RWPE2 (cell line): ENCODE data around the gene CLEC17A.

ENCODE experiments used
- ATAC-seq: fragments of 200-7000 bp; cut with Tn5 transposase; 3 replicates; pipeline ENCODE4 v1.9.1; 2021; ENCODE audit warnings: low read depth
- DNase-seq: peaks from one replicate; pipeline ENCODE4 v3.0.0-alpha.2; 2020; ENCODE audit warnings: low spot score
- H3K27ac ChIP-seq: fragments of 450-650 bp; 2 replicates; pipeline ENCODE4 v1.5.1; 2017; ENCODE audit warnings: mild to moderate bottlenecking; ENCODE audit not compliant: poor library complexity, severe bottlenecking
- H3K27me3 ChIP-seq: fragments of 250-450 bp; sonication (Bioruptor Pico); 2 replicates; pipeline ENCODE4 v1.5.1; 2021; ENCODE audit warnings: mild to moderate bottlenecking, moderate library complexity; ENCODE audit not compliant: insufficient read depth, poor library complexity, severe bottlenecking
- H3K36me3 ChIP-seq: fragments of 250-450 bp; sonication (Bioruptor Pico); 2 replicates; pipeline ENCODE4 v1.5.1; 2020; ENCODE audit warnings: low read depth, mild to moderate bottlenecking, moderate library complexity
- H3K4me1 ChIP-seq: fragments of 250-450 bp; sonication (Bioruptor Pico); 2 replicates; pipeline ENCODE4 v1.5.1; 2021; ENCODE audit warnings: mild to moderate bottlenecking, moderate library complexity; ENCODE audit not compliant: insufficient read depth, poor library complexity, severe bottlenecking
- H3K4me3 ChIP-seq: fragments of 250-450 bp; sonication (Bioruptor Pico); 2 replicates; pipeline ENCODE4 v1.5.1; 2021; ENCODE audit warnings: mild to moderate bottlenecking, moderate library complexity; ENCODE audit not compliant: severe bottlenecking
- H3K9me3 ChIP-seq: fragments of 250-450 bp; sonication (Bioruptor Pico); 2 replicates; pipeline ENCODE4 v1.5.1; 2021; ENCODE audit warnings: mild to moderate bottlenecking, moderate library complexity; ENCODE audit not compliant: severe bottlenecking
- TF ChIP-seq, protein P1 (sequence below): fragments of 450-650 bp; IDR thresholded peaks from one replicate; pipeline ENCODE4 v1.5.1; 2017; ENCODE audit warnings: mild to moderate bottlenecking, moderate library complexity; ENCODE audit not compliant: poor library complexity, severe bottlenecking

CLEC17A gene

DNA sequence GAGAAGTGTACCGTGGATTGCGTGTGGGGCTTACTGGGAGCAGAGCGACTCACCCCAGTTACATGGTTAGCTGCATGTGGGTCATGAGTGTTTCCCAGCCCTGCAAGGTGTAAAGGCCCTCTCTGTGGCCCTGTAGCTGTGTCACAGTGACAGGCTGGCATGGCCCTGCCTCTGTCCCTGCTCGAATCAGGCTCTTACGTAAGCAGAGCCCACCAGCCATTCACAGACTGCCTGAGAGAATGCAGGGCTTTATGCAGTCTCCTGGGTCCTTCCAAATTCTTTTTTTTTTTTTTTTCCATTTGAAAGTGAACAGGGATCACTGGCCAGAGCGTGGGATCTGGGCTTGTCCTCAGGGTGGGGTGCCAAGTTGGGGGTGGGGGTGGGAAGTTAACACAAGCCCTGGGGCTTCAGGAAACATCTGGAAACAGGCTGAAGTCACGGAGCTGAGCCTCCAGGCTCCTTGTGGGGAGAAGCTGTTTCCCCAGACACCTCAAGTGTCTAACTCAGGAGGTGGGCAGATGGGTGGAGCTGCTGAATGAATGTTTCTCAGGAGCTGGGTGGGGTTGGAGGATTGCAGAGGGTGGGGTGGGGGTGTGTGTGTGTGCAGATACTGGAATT is 40.1 kb upstream of the CLEC17A start:
- H3K4me3 ChIP-seq = no peak overlapping the region
- H3K9me3 ChIP-seq = no peaks in the 10 kb centered on the region
- TF ChIP-seq, protein P1, sequence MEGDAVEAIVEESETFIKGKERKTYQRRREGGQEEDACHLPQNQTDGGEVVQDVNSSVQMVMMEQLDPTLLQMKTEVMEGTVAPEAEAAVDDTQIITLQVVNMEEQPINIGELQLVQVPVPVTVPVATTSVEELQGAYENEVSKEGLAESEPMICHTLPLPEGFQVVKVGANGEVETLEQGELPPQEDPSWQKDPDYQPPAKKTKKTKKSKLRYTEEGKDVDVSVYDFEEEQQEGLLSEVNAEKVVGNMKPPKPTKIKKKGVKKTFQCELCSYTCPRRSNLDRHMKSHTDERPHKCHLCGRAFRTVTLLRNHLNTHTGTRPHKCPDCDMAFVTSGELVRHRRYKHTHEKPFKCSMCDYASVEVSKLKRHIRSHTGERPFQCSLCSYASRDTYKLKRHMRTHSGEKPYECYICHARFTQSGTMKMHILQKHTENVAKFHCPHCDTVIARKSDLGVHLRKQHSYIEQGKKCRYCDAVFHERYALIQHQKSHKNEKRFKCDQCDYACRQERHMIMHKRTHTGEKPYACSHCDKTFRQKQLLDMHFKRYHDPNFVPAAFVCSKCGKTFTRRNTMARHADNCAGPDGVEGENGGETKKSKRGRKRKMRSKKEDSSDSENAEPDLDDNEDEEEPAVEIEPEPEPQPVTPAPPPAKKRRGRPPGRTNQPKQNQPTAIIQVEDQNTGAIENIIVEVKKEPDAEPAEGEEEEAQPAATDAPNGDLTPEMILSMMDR = no peak
- peak overlapping the region; percentile 50 for H3K27ac ChIP-seq
- DNase-seq (no peak), ATAC-seq (peak; percentile 77)
- H3K27me3 ChIP-seq = no peaks in the 10 kb centered on the region
- peaks cover 20% of the 10 kb centered on the region for H3K36me3 ChIP-seq
- H3K4me1 ChIP-seq = peaks cover 26% of the 10 kb centered on the region

DNA sequence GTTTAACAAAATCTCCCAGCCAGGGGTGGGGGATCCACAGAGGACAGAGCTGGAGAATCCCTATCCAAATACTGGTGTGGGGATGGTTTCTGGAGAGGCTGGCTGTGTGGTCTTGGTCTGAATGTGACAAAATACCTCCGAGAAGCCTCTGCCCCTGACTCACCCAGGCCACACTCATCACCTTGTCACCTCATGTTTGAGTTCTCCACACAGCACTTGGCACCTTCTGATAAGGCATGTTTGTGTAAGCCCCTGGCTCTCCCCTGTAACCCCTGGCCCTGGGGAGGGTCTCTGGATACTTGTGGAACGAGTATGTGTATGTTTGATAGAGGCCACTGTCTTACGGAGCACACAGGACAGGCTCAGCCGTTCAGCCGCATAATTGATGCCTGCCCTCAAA is 38.8 kb upstream of the CLEC17A start:
- H3K36me3 ChIP-seq = peaks cover 24% of the 10 kb centered on the region
- TF ChIP-seq, protein P1 = no peak

DNA sequence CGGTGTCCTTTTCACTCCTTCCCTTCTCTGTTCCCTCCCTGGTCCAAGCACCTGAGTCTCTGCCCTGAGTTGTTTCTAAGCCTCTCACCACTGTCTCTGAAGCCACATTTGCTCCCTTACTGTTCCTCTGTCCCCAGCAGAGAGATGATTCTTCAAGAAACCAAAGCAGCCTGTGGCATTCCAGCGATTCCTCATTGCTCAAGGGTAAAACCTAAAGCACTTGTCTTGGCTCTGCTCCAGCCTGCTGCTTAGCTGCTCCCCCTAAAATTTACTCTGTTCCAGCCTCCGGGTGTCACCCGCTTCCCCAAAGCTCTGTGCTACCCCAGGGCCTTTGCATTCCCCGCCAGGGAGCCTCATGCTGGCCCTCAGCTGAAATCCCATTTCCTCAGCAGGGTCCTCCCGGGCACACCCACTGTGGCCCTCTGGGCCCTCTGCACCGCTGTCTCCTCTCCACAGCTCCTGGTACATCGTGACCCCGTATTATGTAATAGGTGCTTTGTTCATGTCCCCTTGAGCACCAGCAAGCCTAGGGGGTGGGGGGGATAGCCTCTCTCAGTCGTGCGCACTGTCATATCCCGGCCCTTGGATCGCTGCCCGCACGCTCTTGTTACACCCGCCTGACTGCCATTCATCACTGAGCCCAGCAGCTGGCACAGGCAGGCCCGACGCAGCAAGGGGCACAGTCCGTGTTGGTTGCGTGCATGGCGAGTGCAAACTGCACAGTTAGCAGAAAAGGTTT is 37.7 kb upstream of the CLEC17A start:
- Histone ChIP-seq H3K27ac (peak overlapping the region; percentile 25), H3K9me3 (no peaks in the 10 kb centered on the region), H3K4me3 (no peak overlapping the region), H3K27me3 (no peaks in the 10 kb centered on the region), H3K36me3 (peaks cover 24% of the 10 kb centered on the region), H3K4me1 (peaks cover 30% of the 10 kb centered on the region)
- TF ChIP-seq, protein P1 = no peak
- DNase-seq = peak; percentile 76
- ATAC-seq = peak; percentile 55; the same call in 2 of the 3 replicates

More for the DNA sequence above, 38.8 kb upstream of the CLEC17A start:
- Histone ChIP-seq H3K27ac (peak overlapping the region; percentile 7), H3K9me3 (no peaks in the 10 kb centered on the region), H3K4me3 (no peak overlapping the region), H3K4me1 (peaks cover 26% of the 10 kb centered on the region), H3K27me3 (no peaks in the 10 kb centered on the region)
- DNase-seq (no peak), ATAC-seq (no peak)

DNA sequence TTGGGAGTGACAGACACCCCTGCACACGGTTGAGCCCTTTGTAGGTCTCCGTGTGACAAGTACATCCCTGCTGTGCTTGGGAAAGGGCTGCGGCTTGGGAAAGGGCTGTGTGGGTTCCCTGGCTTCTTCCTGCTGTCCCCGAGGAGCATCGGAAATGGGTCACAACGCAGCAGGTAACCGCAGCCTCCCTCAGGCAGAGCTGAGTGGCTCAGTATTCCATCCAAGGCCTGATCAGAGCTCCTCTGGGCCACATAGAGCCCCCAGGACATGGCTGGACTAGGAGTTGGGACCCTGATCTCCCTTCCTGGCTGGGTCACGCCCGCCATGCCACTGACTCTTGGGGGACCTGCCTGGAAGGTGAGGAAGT is 37.2 kb upstream of the CLEC17A start:
- Histone ChIP-seq H3K27me3 (no peaks in the 10 kb centered on the region), H3K27ac (peak overlapping the region; percentile 25)
- no peak for DNase-seq

More for the DNA sequence above, 37.2 kb upstream of the CLEC17A start:
- H3K4me1 ChIP-seq = peaks cover 35% of the 10 kb centered on the region
- TF ChIP-seq, protein P1 = no peak
- ATAC-seq = no peak
- H3K36me3 ChIP-seq = peaks cover 24% of the 10 kb centered on the region
- no peak overlapping the region for H3K4me3 ChIP-seq
- no peaks in the 10 kb centered on the region for H3K9me3 ChIP-seq
